Right lobe of liver (tissue), 4 donors: ENCODE measurements around the gene UGT1A4.

Experiments
- CTCF ChIP-seq, 4 donors: fragments of 200-600 bp in 3 of 4; fragments of 450-650 bp in 1 of 4; IDR thresholded peaks; one replicate each; pipeline versions ENCODE4 v1.5.1 to v1.8.0; 2016 to 2022; ENCODE audit warnings: antibody characterized with exemption in 4 of 4, mild to moderate bottlenecking in 2 of 4
- POLR2A ChIP-seq: fragments of 450-650 bp; IDR thresholded peaks from one replicate; pipeline ENCODE4 v1.6.1; 2017; ENCODE audit warnings: antibody characterized with exemption, mild to moderate bottlenecking
- donor health status: DM: no; HTN: no; CAD: no.
- donor health status: DM: no; HTN: no; CAD: no.
- donor health status: DM: no; HTN: yes; CAD: no.

GRCh38 chr2:233712611-233713261 is 5.8 kb upstream of the UGT1A4 start, which contains the start of gene UGT1A5:
- no peak for TF ChIP-seq CTCF (IDR thresholded peaks at IDR 0.05)
- no peak for TF ChIP-seq POLR2A
